ENCODE results near the gene NMNAT2.

Gene NMNAT2

GRCh38 chr1:183363972-183364371, 54.2 kb downstream of the NMNAT2 start:
- no peak for DNase-seq

GRCh38 chr1:183361081-183361480, 57.1 kb downstream of the NMNAT2 start:
- no peak for DNase-seq

- DNase-seq, result no peak
These were observed 57.7 kb downstream of the NMNAT2 start for GRCh38 chr1:183360473-183360872.

GRCh38 chr1:183356534-183357182, 61.5 kb downstream of the NMNAT2 start:
- DNase-seq, result no peak

GRCh38 chr1:183355797-183356196, 62.4 kb downstream of the NMNAT2 start:
- DNase-seq, result no peak

- no peak for DNase-seq
These were observed 63.0 kb downstream of the NMNAT2 start for GRCh38 chr1:183355181-183355580.

- peak in 2 of 3 experiments; percentile 4 to 22 for DNase-seq
These were observed 64.6 kb downstream of the NMNAT2 start for GRCh38 chr1:183353597-183353996.

- DNase-seq, result peak in 2 of 3 experiments; percentile 54 to 85
These were observed 68.9 kb downstream of the NMNAT2 start for GRCh38 chr1:183349201-183349711.

- no peak for DNase-seq
These were observed 71.9 kb downstream of the NMNAT2 start for GRCh38 chr1:183346276-183346732.

- no peak for DNase-seq
These were observed 78.5 kb downstream of the NMNAT2 start for GRCh38 chr1:183339556-183340167.

GRCh38 chr1:183331091-183331742, 87.0 kb downstream of the NMNAT2 start:
- DNase-seq, result peak; percentile 79 to 99 (median 93)

GRCh38 chr1:183330335-183330734, 87.8 kb downstream of the NMNAT2 start:
- peak; percentile 28 to 96 (median 61) for DNase-seq

GRCh38 chr1:183328371-183328770, 89.8 kb downstream of the NMNAT2 start:
- no peak for DNase-seq

GRCh38 chr1:183327434-183328290, 90.5 kb downstream of the NMNAT2 start:
- DNase-seq, result no peak

GRCh38 chr1:183323849-183324683, 94.1 kb downstream of the NMNAT2 start:
- DNase-seq, result no peak

GRCh38 chr1:183319606-183320005, 98.6 kb downstream of the NMNAT2 start:
- no peak for DNase-seq

- no peak for DNase-seq
These were observed 99.1 kb downstream of the NMNAT2 start for GRCh38 chr1:183319051-183319450.

- peak in 1 of 3 experiments; percentile 12 for DNase-seq
These were observed 99.7 kb downstream of the NMNAT2 start for GRCh38 chr1:183318433-183318832.

GRCh38 chr1:183315991-183316758, 102.0 kb downstream of the NMNAT2 start:
- no peak for DNase-seq

GRCh38 chr1:183313063-183313462, 105.1 kb downstream of the NMNAT2 start:
- DNase-seq, result peak in 1 of 3 experiments; percentile 41

Data from NCI-H1417 (cell line).